PC-9 (cell line): Measurements from ENCODE around the gene HBP1. TPM values are rescaled to one million over a fixed set of nuclear protein-coding genes. Genes with fewer than 3 reads are reported as not detected.

Experiments
- BruUV-seq: library from RNA; stranded (reverse); fragments of 400-500 nt; replicated peaks from 2 replicates; lab custom pipeline; 2021; lab: Mats Ljungman, UMichigan
- CTCF ChIA-PET: fragments of 300-600 bp; sonication (Branson Sonifier 250); formaldehyde crosslinking; loops from one replicate; lab custom pipeline; 2022; ENCODE audit warnings: antibody characterized with exemption; lab: Charles Lee
- POLR2A ChIA-PET: fragments of 300-600 bp; sonication (Branson Sonifier 250); formaldehyde crosslinking; loops from one replicate; lab custom pipeline; 2022; ENCODE audit warnings: antibody characterized with exemption; ENCODE audit not compliant: unreplicated experiment; lab: Charles Lee
- DNase-seq, 2 experiments: peaks; one replicate each; pipeline versions ENCODE4 v3.0.0 to v3.0.0-alpha.2; 2015 to 2022; ENCODE audit warnings: mixed read lengths in 1 of 2
- H2AFZ ChIP-seq: fragments of 200-600 bp; sonication (generic); 2 replicates; pipeline ENCODE4 v1.8.1; 2017; ENCODE audit warnings: antibody characterized with exemption
- H3F3A ChIP-seq: fragments of 200-600 bp; sonication (generic); 2 replicates; pipeline ENCODE4 v1.8.1; 2017; ENCODE audit warnings: antibody characterized with exemption, mild to moderate bottlenecking, low read depth; ENCODE audit not compliant: insufficient read depth
- H3K27ac ChIP-seq: fragments of 200-600 bp; sonication (generic); 2 replicates; pipeline ENCODE4 v1.6.1; 2016; ENCODE audit warnings: mixed run types
- H3K27me3 ChIP-seq: fragments of 200-600 bp; sonication (generic); 2 replicates; pipeline ENCODE4 v1.6.1; 2016; ENCODE audit warnings: low read depth, mixed run types; ENCODE audit not compliant: insufficient read depth
- H3K36me3 ChIP-seq: fragments of 200-600 bp; sonication (generic); 2 replicates; pipeline ENCODE4 v1.6.1; 2016; ENCODE audit warnings: low read depth, mixed run types
- H3K4me1 ChIP-seq: fragments of 200-600 bp; sonication (generic); replicated peaks from 2 replicates; pipeline ENCODE4 v1.6.1; 2016; ENCODE audit warnings: mixed run types; ENCODE audit not compliant: insufficient read depth
- H3K4me2 ChIP-seq: fragments of 200-600 bp; sonication (generic); 2 replicates; pipeline ENCODE4 v1.6.1; 2017; ENCODE audit warnings: mixed run types
- H3K4me3 ChIP-seq: fragments of 200-600 bp; sonication (generic); 2 replicates; pipeline ENCODE4 v1.6.1; 2016; ENCODE audit warnings: mixed run types
- H3K79me2 ChIP-seq: fragments of 200-600 bp; sonication (generic); 2 replicates; pipeline ENCODE4 v1.6.1; 2017; ENCODE audit warnings: low read depth, mixed run types
- H3K9me2 ChIP-seq: fragments of 200-600 bp; sonication (generic); 2 replicates; pipeline ENCODE4 v1.8.1; 2017; ENCODE audit warnings: mild to moderate bottlenecking; ENCODE audit not compliant: insufficient read depth
- H3K9me3 ChIP-seq: fragments of 200-600 bp; sonication (generic); 2 replicates; pipeline ENCODE4 v1.8.1; 2016; ENCODE audit warnings: low read depth; ENCODE audit not compliant: insufficient read depth
- H4K20me1 ChIP-seq: fragments of 200-600 bp; sonication (generic); 2 replicates; pipeline ENCODE4 v1.8.1; 2017; ENCODE audit not compliant: insufficient read depth
- CTCF ChIP-seq: fragments of 200-600 bp; sonication (generic); conservative IDR thresholded peaks from 2 replicates; pipeline ENCODE4 v1.6.1; 2017; ENCODE audit warnings: mixed run types, antibody characterized with exemption, mild to moderate bottlenecking, moderate library complexity
- EZH2 ChIP-seq: fragments of 200-600 bp; sonication (generic); IDR thresholded peaks from 2 replicates; pipeline ENCODE4 v1.8.0; 2017; ENCODE audit warnings: antibody characterized with exemption, low read depth
- intact Hi-C: fragments of 100-400 bp; cut with micrococcal nuclease; formaldehyde crosslinking; loops from one replicate; pipeline ENCODE4 v1.10.0; 2022; ENCODE audit not compliant: unreplicated experiment
- total RNA-seq: library from RNA; stranded (reverse); gene quantifications from 2 replicates; pipeline ENCODE4 v1.2.3, GENCODE V29; 2021

HBP1 gene
- total RNA-seq, 1 experiment from 2014 or later: 60.0 TPM

GRCh38 chr7:107209565-107209964 is 40.8 kb downstream of the HBP1 start:
- POLR2A ChIA-PET: no interaction called here
- H2AFZ ChIP-seq: no peak overlapping the region
- no peaks in the 10 kb centered on the region for H3K9me3 ChIP-seq
- no peaks in the 10 kb centered on the region for H3K79me2 ChIP-seq
- BruUV-seq: no TSS peak
- H3K9me2 ChIP-seq: no peaks in the 10 kb centered on the region
- TF ChIP-seq CTCF: no peak
- no peak for TF ChIP-seq EZH2
- no peaks in the 10 kb centered on the region for H3K4me1 ChIP-seq
- no peak overlapping the region for H3K4me3 ChIP-seq
- intact Hi-C loops: loop anchor here (10.0 kb wide), 2 partner anchors 355 to 935 kb away; partner anchors contain the start of genes COG5 and DUS4L
- no peak overlapping the region for H3K27ac ChIP-seq
- peaks cover 6% of the 10 kb centered on the region; the same call in 1 of the 2 replicates for H3F3A ChIP-seq
- H3K36me3 ChIP-seq: 0 out of 2 replicates have a peak, but pooled peaks cover 5% of the 10 kb centered on the region
- no peaks in the 10 kb centered on the region for H4K20me1 ChIP-seq
- DNase-seq: no peak
- CTCF ChIA-PET: interaction anchor here (0.6 kb wide), 1 partner anchor 9 kb away, joined by 3 read pairs; no protein-coding TSS in a partner anchor
- H3K4me2 ChIP-seq: no peak overlapping the region
- no peaks in the 10 kb centered on the region for H3K27me3 ChIP-seq

- ChIA-PET CTCF (no interaction called here), POLR2A (no interaction called here)
- TF ChIP-seq EZH2 (no peak), CTCF (no peak)
- Histone ChIP-seq H3K4me3 (no peak overlapping the region), H3K79me2 (no peaks in the 10 kb centered on the region), H3K36me3 (0 out of 2 replicates have a peak, but pooled peaks cover under 1% of the 10 kb centered on the region), H3F3A (peaks cover 6% of the 10 kb centered on the region; the same call in 1 of the 2 replicates), H3K4me1 (no peaks in the 10 kb centered on the region), H2AFZ (no peak overlapping the region), H4K20me1 (no peaks in the 10 kb centered on the region), H3K9me2 (no peaks in the 10 kb centered on the region), H3K27ac (no peak overlapping the region), H3K27me3 (no peaks in the 10 kb centered on the region), H3K4me2 (no peak overlapping the region), H3K9me3 (no peaks in the 10 kb centered on the region)
- BruUV-seq: no TSS peak
- DNase-seq: no peak
- intact Hi-C loops: no loop called here
Measured at GRCh38 chr7:107210400-107210799, 41.6 kb downstream of the HBP1 start.

- H3K4me2 ChIP-seq: no peak overlapping the region
- no peaks in the 10 kb centered on the region for H3F3A ChIP-seq
- intact Hi-C loops: no loop called here
- no peak overlapping the region for H2AFZ ChIP-seq
- POLR2A ChIA-PET: no interaction called here
- no peak overlapping the region for H3K4me3 ChIP-seq
- no peak for DNase-seq
- H3K4me1 ChIP-seq: no peaks in the 10 kb centered on the region
- H3K9me3 ChIP-seq: no peaks in the 10 kb centered on the region
- no peak overlapping the region for H3K27ac ChIP-seq
- TF ChIP-seq CTCF: no peak
- no peak for TF ChIP-seq EZH2
- no peaks in the 10 kb centered on the region for H3K79me2 ChIP-seq
- no peaks in the 10 kb centered on the region for H3K36me3 ChIP-seq
- CTCF ChIA-PET: interaction anchor here (0.7 kb wide), 1 partner anchor 548 kb away, joined by 3 read pairs; no protein-coding TSS in a partner anchor
- BruUV-seq: no TSS peak
- H4K20me1 ChIP-seq: no peaks in the 10 kb centered on the region
- no peaks in the 10 kb centered on the region for H3K9me2 ChIP-seq
- no peaks in the 10 kb centered on the region for H3K27me3 ChIP-seq
Measured at GRCh38 chr7:107212725-107213124, 43.9 kb downstream of the HBP1 start.
